CD4-positive, alpha-beta T cell treated with Interleukin-4 for 1 hour (primary cell): ENCODE results near the gene SOCS7.
"Not testable (repeated sequence)": the region's sequence is repeated elsewhere in the genome, so short reads cannot be mapped to it uniquely, and the experiment has no call there.

Experiments
- DNase-seq, 2 donors: peaks; one replicate each; pipeline ENCODE4 v3.0.0-alpha.2; 2020 to 2022

The SOCS7 gene

DNA sequence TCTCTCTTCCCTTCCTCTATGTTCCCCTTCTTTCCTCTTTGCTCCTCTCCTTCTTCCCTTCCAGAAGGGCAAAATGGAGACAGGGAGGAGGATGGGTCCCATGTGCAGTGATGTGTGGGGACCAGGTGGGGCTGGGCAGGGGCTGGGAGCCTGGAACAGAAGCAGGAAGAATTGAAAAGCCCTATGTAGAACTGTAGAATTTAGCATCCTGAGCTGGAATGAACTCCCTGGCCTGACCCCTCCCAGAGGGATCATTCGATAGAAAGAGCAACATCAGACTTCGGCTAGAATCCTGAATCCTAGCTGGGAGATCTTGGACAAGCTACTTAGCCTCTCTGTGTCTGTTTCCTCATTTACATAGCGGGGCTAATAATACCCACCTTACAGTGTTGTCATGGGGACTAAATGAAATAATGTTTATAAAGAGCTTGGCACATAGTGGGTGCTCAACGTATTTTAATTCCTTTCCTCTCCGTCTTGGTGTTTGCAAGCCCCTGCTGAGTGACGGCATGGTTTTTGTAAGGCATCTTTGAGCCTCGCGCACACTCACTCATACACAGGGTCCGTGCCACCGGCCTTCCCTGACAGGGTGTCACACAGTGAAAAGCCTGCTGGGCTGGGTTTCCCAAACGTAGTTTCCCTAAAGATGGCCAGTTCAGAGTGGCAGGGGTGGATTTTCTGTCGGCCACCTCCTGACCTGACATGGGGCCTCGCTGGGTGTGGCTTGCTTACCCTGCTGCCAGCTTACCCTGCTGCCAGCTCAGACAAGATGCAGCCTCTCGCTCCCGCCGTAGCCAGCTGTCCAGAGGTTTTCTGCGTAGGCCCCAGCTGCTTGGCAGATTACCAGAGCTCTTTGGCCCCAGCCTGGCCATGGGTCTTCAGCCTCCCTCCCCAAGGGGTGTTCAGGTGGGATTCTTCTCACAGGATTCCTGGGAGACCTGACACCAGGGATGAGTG lies 70.5 kb downstream of the SOCS7 start:
- DNase-seq: no peak

DNA sequence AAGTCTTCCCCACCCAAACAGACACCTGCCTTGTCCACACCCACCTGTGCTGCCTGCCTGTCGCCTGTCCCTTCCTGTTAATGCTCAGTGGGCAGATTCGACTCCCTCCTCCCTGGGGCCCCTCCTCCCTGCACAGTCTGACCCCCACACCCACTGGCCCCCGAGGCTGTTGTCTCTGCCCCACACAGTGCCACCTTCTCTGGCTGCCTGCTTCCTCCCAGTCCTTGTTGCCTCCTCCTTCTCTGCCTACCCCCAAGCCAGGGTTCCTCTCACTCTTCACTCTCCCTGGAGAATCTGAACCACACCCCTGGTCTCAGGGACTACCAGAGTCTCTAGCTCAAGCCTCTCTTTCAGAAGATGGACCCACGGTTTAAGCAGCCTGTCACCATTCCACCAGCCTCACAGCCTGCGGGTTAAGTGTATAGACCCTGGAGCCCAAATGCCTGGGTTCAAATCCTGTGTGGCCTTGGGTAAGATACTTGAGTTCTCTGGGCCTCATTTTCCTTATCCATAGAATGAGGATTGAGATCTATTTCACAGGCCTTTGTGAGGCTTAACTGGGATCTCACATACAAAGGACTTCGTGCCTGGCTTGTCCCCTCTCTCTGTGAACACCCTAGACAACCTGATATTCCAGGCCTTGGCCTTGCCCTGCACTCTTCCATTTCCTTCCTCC lies 72.8 kb downstream of the SOCS7 start:
- DNase-seq: no peak

DNA sequence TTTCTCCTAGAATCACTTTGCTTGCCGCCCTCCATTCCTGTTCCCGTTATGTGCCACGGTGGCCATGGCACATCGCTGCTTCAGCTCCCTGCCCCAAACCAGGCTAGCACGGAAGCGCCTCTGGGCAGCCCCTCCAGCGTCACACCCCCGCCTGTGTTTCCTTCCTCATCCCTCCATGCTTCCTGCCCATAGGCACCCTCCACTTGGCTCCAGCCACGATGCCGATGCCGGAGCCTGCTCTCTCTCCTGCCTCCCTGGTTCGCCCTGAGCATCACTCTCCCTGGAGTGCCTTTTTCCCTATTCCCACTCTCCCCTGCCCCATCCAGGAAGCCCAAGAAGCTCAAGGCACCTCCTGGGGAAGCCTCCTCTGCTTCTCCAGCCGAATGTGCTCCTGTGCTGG lies 73.4 kb downstream of the SOCS7 start:
- DNase-seq: no peak

DNA sequence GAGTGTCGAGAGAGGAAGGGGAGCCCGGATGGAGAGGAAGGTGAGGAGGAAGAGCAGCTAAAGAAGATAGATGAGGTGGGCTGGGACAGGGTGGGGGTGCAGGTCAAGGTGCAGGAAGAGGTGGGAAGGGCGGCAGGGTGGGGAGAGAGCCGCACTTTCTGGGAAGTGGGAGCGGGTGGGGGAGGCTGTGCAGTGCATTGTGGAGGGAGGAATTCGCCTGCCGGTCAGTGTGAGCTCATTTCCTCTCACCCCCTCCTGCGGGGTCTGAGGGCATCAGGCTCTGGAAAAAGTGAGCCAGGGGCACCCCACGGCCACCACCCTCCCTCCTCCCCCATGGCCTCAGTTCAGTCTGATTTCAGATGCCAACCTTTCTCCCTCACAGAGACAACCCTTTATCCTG lies 74.1 kb downstream of the SOCS7 start:
- no peak for DNase-seq

DNA sequence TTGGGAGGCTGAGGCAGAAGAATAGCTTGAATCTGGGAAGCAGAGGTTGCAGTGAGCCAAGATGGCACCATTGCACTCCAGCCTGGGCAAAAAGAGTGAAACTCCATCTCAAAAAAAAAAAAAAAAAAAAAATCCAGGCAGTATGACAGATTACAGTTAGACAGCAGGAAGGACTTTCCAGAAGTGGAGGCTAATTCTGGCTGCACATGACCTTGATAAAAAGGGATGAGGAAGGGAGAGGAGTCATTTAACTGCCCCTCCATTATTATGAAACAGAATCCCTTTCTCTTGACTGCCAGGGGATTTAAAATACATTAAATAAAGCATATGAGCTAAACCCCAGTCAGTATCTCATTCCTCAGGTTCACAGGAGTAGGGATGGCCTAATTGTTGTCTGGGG lies 74.8 kb downstream of the SOCS7 start:
- no peak for DNase-seq

DNA sequence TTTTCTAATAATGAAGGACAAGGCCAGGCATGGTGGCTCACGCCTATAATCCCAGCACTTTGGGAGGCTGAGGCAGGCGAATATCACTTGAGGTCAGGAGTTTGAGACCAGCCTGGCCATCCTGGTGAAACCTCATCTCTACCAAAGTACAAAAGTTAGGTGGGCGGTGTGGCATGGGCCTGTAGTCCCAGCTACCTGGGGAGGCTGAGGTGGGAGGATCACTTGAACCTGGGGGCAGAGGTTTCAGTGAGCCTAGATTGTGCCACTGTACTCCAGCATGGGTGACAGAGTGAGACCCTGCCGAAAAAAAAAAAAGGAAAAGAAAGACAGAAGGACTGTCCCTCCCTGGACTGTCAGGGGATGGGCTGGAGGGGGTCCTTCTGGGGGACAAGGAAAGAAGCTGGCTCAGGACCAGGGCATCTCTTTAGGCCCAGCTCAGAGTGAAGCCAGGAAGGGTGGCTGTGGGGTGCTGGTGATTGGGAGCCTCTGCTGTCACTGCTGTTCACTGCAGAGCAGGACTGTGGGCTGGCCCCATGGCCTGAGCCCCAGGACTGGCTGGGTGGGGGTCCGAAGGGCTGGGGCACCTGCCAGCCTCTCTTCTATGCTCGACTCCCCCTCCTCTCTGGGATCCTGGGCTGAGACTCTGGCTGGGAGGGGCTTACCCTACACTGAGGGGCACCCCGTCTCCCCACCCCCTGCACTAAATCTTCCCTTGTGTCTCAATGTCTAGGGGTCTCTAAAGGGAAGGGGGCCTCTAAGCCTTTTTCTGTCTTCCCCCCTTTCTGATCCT lies 75.7 kb downstream of the SOCS7 start:
- DNase-seq: no peak

DNA sequence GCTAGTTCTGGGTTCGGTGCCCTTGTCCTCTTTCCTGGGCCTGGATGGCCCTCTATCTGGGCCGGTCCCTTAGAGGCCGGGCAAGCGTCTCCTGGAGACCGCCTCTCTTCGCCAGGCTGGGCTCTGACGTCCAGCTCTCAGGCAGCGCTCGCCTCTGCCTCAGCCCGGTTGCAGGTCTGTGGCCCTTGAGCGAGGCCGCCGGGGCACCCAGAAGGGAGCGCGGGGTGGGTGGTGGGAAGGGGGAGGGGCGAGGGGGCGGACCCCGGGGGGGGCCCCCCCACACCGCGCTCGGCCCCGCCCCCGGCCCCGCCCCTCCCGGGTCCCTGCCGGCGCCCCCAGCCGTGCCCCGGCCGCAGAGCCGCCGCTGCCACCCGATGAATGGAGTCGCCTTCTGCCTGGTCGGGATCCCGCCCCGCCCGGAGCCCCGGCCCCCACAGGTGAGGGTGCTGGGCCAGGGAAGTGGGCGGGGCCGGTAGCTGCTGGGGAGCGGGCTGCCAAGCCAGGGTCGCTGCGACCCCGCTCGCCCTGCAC lies 76.5 kb downstream of the SOCS7 start, which contains the start of gene ARHGAP23:
Gene ARHGAP23, plus strand, starts transcription at position 353 of the 531 bp plus-strand sequence. Its CDS starts 22 bp downstream, at position 375.
- peak; percentile 34 to 42 for DNase-seq

DNA sequence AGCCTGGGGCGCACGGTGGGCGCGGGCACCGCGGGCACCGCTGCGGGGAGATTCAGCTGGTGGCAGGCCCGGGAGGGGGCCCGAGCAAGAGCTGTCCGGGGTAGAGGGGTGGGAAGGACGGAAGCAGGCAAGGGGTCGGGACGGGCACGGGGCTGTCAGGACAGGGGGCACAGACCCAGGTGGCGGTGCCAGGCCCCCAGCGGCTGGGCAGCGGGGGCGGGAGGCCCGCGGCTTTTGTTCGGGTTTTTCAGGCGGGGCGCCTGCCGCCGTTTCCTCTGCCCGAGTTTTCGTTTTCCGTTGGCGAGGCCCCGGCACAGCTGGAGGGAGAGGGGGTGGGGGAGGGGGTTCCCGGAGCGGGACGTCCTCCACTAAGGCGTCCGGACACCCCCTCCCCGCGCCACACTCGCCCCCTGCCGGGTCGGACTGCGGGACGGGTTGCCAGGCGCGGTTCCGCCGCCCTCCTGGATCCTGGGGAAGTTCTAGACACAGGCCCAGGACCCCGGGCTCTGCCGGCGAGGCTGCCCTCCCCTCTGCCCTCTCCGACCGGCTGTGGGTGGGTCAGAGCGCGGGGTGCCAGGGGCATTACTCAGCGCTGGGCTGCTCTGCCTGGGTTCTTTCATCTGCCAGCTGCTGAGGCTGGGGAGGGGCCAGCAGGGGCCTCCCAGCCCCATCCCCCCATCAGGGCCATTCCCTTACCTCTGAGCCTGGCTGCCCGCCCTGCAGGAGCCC lies 77.2 kb downstream of the SOCS7 start:
- peak in 1 of 2 donors; percentile 14 for DNase-seq

DNA sequence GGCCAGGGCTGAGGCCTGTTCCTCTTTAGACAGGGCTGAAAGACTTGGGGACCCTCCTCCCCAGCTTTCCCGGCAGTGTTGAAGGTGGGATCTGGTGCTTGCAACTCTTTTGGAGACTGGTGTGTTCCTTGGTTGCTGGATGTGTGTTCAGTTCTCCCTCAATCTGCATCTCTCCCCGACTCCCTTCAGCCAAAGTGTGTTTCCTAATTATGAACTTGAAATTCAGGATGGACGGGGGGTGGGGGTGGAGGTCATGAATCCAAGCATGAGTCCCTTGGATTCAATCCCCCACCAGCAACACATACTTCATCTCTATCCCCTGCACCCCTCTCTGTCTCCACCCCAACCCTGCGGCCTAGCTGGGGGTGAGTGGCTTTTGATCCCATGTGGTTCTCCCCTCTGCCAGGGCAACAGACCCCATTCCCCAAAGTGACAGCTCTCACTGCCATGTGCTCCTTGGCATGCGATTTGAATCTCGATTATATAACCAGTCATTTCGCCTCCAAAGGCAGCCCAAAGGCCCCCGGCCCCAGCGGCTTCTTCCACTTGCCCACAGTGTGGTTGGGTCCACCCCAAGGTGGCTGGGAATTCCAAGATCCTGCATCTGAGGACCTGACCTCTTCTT lies 77.9 kb downstream of the SOCS7 start:
- DNase-seq: no peak

DNA sequence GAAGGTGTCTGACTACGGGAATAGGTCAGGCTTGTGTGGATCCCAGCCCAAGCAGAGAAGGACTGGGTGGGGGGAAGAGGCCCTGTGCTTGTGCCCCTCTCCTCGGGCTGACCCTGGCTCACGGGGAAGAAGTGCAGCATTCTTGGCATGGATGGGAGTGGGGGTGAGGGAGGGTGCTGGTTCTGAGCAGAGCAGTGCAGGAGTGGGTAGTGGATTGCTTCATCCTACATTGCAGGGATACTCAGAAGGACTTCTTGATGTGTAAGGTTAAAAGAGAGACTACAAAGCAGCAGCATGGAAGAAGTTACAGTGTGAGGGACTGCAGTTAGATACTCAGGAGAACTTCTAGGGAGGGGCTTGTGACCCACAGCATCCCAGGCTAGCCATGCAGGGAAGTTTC lies 78.7 kb downstream of the SOCS7 start:
- no peak for DNase-seq

DNA sequence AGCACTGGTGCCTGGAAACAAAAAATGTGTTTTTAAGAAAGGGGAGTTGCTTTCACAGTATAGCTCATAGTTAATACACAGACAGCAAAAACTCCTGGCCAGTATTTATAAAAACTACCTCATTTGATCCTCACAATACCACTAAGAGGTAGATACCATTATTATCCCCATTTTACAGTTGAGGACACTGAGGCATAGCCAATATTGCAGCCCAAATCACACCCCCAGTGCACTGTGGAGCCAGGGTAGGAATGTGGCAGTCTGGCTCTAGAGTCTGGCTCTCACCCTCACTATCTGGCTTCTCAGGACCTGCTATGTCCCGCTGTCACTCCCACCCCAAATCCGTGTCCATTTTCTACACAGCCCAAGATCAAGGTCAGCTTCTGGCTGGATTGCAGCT lies 79.2 kb downstream of the SOCS7 start:
- DNase-seq: no peak

DNA sequence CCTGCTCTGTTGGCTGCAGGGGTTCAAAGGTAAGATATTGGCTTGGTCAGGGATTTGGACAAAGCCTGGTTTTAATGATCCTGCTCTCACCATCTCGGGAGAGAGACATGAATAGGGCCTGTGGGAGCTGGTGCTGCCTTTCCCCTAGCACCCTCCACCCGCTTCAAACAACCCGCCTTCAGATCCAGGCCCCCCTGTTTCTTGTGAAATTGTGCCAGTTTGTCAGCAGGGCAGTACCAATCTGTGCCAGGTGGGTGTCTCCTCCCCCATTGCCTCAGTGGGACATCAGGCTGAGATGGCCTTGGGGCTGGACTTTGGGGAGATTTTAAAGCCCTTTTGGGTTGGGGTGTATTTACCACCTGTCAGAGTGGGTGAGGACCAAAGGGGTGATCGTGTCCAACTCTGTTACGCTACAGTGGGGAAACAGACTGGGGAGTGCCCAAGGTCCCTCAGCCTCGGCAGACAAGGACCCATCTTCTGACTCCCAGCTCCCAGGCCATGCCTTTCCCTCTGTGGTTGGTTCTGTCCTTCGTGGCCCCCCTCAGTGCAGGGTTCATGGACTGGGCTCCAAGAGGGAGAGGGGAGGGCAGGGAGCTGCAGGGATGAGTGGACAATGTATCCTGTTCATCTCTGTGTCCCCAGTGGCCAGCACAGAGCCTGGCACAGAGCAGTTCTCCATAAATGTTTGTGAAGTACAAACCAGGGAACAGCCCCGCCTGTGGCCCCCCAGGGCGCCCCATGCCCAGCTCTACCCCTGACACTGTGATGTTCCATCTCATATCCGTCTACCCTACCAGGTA lies 79.9 kb downstream of the SOCS7 start:
- DNase-seq: no peak

DNA sequence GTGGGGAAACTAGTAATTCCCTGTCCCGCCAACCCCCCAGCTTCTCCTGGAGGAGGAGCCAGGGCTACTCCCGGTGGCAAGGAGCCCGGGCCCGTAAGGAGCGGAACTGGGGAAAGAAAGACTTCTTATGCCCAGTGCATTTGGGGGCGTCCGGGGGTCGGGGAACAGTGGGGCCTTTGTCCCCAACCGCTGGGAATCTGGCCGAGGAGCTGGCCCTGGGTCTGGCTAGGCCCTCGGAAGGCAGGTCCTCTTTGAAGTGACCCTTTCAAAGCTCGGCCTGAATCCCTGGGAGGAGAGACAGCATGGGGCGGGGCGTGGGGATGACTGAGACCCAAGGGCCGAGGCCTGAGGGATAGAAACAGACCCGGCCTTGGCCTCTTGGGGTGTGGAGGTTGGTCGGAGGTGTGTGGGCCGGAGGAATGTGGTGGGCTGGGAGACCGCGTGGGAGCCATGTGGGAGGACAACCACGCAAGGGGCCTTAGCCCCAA lies 82.6 kb downstream of the SOCS7 start:
- DNase-seq: no peak

DNA sequence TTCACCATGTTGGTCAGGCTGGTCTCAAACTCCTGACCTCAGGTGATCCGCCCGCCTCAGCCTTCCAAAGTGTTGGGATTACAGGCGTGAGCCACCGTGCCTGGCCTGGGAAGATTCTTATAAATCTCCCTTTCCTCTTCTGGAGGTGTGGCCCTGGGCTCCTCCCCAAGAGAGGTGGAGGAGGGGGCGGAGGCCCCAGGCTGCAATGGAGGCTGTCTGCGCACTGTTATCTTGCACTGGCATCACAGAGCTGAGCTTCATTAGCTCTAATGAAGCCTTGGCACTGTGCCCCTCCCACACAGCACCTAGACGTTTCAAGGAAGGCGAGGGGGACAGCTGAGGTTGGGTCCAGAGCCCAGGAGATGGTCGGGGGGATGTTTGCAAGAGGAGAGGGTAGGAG lies 84.2 kb downstream of the SOCS7 start:
- no peak for DNase-seq

DNA sequence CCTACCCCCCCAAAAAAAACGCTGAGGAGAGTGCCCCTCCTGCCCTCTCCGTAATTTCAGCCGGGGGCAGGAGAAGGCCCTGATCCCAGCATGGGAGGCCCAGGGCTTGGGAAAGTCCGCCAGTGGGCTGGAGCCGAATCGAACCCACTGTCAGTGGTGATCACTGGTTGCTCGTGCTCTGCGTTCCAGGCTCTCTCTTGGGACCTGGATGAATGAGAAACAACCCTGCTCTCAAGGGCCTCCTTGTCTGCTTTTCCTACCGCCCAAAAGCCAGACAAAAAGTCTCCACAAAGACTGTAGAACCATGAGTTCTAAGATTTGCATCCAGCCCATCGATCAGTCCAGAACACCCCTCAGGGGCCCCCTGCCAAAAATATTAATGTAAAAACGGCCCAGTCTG lies 84.7 kb downstream of the SOCS7 start:
- DNase-seq: no peak

DNA sequence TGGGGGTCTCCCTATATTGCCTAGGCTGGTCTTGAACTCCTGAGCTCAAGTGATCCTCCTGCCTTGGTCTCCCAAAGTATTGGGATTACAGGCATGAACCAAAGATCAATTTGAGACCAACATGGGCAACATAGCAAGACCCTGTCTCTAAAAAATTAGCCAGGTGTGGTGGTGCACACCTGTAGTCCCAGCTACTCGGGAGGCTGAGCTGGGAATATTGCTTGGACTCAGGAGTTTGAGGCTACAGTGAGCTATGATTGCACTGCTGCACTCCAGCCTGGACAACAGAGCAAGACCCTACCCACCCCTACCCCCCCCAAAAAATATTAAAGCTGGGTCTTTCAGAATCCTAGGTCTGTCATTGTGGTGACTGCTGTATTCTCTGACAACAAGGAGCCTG lies 85.7 kb downstream of the SOCS7 start:
- not testable (repeated sequence) for DNase-seq

DNA sequence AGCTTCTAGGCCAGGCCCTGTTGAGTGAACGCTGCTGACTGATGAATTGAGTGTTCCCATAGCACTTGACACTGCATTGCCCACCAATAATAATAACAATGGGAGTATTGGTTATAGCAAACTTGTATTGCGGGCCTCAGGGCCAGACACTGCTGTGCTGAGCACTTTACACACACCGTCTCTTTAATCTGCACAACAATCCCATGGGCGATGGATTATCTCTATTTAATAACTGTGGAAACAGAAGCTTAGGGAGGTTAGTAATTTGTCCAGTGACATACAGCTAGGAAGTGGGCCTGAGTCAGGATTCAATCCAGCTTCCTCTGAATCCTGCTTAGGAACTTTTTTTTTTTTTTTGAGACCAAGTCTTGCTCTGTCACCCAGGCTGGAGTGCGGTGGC lies 87.8 kb downstream of the SOCS7 start:
- no peak for DNase-seq

DNA sequence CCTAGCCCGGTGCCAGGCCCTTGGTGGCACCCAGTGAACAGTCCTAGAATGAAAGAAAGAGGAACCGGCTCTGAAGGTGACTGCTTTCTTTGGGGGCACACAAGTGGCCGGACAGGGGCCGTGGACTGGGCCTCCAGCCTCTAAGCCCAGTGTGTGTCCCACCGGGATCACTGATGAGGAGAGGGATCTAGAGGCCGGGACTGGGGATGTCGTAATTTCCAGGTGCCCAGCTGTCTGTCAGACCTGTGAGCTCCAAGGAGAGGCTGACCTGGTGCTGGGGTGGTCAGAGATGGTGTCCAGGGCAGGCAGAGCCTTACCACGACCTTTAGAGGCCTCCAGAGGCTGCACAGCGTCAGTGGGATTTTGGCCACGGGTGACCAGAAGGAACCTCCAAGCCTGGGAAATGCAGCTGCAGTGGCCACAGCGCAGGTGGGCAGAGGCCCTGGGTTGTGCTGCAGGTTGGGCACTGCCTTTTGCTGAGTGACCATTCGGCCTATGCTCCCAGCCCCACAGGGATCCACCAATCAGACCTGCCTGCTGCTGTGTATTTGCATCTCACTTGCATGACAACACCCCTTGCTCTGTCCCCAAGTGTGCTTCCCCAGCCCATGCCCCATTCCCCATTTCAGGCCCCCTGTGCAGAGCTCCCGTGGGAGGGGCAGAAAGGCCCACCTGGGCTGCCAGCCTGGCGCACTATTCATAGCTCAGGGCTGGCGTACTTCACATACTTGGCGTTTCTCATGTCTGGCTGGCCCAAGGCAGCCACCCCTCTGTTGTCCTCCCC lies 89.2 kb downstream of the SOCS7 start:
- DNase-seq: no peak

DNA sequence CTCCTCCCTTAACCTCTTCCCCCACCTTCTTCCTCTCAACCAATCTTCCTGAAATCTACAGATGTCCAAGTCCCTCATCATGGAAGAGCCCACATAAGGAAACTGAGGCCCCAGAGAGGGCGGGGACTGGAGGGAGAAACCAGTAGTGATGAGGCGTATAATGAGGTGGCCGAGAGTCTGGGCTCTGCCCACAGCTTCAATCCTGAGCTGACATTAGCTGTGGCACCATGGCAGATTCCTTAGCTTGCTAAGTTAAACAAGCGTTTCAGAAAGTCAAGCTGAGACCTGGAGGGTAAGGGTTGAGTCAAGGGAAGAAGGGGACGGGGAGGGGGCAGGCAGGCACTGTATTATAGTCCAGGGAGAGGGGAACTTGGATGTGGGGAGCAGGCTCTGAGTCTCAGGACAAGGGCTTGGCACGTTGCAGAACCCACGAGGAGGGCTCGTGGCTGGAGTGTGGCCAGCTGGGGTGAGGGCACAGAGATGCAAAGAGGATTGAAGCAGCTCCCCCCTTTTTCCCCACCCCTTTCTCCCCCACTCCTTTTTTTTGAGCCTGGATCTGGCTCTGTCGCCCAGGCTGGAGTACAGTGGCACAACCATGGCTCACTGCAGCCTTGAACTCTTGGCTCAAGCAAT lies 89.9 kb downstream of the SOCS7 start:
- no peak for DNase-seq
